HG03103 (cell line): ENCODE results near the gene SSH2.

ENCODE experiments used
- ATAC-seq: cut with Tn5 transposase; IDR thresholded peaks from one replicate; pipeline ENCODE4 v1.9.1; 2021; ENCODE audit warnings: low read depth; ENCODE audit not compliant: unreplicated experiment

Gene SSH2

DNA sequence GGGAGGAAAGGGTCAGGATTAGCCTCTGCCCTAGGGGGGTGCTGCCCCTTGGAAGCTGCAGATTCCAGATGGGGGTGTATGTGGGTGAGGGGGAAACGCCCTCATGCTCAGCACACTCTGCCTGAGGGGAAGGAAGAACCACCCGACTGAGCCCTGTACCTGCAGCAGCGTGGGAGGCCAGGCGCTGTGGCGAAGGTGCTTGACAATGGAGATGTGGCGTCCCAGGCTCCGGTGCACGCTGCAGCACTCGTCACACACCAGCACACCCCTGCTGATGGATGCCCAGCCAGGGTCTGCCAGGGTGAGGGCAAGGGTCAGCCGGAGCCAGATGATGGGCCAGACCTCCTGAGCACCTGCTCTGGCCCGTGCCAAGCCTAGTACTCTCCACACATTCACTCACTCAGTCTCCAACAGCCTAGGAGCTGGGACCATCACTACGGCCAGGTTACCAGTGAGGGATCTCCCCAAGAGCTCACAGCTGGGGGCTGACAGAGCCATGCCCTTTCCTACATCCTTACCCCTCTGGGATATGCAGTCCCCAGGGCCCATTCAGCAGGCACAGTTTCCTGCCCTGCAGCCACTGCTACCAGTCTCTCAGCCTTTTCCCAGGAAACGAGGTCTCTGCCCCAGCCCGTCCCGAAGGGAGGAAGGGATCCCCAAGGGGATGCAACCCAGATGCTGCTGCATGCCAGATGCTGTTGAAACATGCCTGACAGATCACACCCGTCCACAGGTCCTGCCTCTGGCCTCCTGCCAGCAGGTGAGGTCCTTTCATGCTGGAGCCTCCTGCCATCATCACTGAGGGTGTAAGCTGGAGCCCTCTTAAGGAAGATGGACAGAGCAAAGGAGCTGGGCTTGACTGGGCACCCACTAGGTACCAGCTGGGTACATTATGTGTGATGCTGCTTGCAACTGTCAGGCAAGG, 346.4 kb downstream of the SSH2 start:
- no peak for ATAC-seq

DNA sequence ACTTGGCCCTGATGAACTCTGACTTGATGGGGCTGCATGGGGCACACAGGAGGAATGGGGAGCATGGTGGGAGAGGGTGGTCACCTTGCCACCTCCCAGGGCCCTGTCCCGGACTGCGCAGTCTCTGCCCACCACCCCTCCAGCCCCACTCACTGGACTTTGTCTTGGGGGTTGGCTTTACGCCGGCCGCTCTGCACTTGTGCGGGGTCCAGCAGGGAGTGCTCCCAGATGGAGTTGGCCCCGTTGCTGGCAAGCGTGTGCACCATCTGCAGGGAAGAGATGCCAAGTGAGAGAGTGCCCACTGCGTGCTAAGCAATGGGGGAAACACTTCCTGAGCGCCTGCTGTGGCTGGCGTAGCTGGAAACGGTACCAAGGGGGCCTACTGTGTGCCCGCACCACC, 347.3 kb downstream of the SSH2 start:
- ATAC-seq, result no peak

DNA sequence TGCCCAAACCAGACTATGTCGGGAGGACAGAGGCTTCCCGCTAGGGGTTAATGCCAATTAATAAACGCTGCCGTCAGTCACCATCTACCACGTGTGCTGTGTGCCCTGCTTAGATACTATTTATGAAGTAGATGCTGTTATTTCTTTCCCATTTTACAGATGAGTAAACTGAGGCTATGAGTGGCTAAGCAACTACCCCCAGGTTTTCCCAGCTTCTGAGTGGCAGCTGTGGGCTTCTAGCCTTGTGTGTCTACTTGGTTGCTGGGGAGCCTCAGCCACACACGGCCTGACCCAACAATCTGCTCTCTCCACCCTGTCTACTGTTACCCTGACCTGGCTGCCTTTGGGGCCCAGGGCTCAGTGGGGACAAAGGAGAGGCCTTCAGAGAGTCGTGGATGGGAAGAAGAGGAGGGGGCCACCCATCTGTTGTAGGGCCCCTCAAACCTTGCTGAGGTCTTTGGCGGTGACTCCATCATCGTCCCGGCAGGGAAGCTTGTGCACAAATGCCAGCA, 347.7 kb downstream of the SSH2 start:
- no peak for ATAC-seq

DNA sequence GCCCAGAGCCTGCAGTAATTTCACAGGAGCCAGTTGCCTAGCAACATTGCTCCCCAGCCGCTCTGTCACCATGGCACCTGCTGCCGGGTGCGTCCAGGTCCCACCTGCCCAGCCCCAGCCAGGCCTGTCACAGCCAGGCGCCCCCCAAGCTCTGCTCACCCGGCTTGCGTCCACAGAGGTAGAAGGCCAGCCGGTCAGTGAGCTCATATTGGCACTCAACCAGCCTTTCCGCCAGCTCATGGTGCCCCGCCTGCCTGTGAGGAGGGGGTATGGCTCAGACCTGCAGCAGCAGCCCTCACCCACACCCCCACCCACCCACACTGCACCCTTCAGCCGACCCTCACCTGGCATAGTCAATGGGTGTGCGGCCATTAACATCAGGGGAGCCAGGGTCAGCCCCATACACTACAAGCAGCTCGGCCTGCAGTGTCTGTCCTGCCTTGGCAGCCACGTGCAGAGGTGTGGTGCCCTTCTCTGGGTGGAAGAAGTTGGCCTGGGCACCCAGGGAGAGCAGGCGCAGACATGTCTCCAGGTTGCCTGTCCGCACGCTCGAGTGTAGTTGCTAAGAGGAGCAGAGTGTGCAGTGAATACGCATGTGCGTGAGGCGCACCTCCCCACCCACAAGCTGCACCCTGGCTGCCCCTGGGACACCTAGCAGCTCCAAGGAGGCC, 348.3 kb downstream of the SSH2 start:
- no peak for ATAC-seq

DNA sequence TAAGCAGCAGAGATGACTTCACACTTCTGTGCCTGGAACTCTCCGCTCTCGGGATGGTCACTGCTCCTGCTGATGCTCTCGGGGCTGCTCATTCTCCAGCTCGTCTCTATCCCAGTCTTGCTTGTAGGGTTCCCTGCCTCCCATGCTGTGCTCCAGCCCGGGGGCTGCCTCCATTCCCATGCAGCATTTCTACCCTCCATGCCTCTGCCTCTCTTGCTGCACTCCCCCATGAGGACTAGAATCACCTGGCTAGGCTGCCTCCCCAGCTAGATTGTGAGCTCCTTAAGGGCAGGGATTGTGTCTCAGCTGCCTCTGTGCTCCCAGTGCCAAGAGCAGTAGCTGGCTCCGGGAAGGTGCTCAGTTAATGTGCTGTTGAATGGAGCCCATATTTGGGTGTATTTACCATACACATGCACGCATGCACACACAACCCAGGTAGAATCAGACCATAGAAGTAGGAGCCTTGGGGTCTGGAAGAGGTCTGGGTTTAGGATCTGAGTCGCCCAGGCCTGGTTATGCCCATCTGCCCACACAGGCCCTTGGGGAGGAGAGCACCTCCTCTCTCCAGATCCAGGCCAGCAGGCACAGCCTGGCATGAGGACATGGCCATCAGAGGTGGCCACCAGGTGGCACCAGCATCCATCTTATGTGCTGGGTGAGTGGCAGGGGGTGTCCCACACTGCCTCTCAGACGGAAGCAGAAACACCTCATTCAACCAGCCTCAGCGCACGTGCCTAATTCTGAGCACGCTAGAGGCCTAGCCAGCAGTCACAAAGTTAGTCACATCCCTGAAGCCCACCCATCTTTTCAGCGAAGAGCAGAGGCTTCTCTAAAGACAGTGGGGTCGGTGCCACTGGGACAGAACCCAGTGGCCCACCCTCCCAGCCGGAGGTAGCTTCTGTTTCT, 349.9 kb downstream of the SSH2 start:
- ATAC-seq, result no peak

DNA sequence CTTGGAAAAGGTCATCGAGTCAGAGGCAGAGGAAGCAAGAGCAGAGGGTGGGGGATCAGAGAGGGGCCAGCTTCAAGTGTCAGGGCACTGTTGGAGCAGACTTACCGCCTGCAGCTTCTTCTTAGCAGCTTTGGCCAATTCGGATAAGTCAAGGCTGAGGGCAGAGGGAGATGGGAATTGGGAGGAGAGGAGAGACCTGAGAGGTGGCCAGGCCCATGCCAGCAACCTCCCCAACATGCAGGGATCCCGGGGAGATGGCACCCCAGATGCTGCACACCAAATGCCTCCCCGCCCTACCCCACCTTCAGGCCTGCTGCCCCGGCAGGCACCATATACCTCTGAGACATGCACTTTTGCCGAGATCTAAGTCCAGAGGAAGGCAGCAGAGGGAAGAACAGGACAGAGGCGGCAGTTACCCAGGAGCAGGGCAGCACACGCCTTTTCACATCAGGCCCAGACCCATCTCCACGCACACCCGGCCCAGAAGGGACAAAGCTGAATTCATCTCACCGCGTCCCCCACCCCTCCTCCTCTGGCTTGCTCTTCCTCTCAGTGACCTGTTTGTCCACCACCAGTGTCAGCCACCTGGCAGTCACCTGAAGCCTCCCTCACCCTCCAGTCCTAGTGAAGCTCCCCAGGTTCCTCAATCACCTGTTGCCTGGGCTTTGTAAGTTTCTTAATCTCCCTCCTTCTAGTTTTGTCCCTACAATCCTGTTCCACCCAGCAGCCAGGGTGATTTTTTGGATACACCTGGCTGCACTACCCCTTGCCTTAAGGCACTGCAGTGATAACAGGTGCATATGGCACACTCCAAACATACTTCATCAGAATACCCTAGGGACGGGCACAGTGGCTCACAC, 351.2 kb downstream of the SSH2 start:
- no peak for ATAC-seq

DNA sequence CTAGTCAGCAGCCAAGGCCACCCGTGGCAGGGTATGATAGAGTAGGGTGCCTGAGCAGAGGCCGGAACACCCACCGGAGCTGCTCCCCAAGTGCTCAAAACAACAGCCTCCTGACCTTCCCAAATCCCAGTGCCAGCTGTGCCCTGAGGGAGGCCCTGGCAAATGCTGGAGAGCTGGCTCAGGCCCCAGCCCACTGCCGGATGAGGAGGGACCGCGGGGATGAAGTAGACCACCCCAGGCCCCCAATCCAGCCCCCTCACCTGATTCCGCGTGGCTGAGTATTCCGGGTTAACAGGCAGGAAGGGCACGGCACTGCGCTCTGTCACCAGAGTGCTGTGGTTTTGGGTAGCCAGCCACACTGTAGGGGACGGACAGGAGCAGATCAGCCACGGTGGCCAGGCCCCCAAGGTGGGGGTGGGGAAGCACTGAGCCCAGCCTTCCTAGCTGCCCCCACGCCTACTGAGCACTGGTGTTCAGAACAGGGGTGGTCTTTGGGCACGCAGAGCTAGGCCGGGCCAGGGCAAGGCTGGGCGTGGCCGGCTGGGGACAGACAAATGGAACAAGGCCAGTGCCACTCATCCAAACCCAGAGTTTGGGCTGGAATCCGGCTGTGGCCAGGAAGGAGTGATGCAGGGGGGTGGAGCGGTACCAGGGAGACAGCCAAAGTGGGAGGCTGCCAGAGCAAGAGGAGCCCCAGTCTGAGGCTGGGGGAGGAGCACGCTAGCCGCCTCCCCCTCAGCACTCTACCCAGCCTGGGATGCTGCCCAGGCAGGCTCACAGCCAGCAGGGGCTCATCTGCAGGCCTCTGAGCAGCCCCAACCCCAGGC, 352.4 kb downstream of the SSH2 start:
- ATAC-seq, result no peak

DNA sequence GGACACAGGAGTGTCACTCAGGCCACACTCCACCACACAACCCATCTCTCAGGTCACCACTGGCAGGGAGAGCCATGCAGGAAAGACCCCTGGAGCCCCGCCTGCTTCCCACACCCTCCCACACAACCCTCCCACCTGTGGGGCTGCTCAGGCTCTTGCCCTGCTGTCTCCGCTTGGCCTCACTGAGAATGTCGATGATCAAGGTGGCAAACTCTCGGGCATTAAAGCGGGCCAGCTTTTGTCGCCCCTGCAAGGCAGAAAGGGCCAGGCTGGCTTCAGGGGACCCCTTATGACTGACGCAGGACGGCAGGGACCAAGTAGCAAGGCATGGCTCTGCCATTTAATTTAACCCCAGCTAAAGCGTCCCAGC, 353.0 kb downstream of the SSH2 start:
- no peak for ATAC-seq

DNA sequence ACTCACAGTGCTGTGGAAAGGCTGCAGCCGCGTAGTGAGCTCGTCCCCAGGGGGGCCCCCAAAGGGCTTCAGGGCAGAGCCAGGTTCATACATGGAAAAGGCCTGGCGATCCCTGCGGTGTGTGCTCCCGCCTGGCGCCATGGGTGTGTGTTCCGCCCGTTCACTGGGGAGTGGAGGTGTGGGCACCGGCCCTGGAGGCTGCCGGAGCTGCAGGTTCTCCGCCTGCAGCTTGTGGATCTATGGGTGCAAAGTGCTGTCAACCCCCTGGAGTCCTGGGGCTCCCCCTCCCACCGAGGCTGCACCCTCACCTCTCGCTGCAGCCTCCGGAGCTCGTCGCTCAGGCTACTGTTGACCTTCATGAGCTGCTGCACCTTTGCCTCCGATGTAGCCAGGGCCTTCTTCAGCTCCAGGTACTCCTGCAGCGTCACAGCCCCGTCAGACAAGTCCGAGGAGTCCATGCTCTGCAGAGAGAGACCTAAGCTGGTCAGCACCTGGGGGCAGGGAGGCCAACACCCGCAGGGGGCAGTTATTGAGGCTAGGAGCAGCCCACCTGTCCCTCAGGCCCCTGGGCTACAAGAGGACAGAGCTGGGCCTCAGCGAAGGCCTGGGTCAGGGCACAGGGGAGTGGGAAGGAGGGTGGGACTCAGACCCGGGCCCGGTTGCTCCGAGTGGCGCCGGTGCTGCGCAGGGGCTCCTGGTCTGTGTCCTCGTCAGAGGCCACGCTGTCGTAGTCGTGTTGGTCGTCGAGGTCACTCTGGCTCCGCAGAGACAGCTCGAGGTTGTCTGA, 353.6 kb downstream of the SSH2 start:
- ATAC-seq, result no peak
